Measurements from ENCODE around the gene PXDN. TPM values are rescaled to one million over a fixed set of nuclear protein-coding genes. Genes with fewer than 3 reads are reported as not detected.

The PXDN gene
- total and polyA plus RNA-seq, 2 of the 13 experiments (the other 11 are each of a cell fraction or from before 2014, with no cell fraction given): not detected

DNA sequence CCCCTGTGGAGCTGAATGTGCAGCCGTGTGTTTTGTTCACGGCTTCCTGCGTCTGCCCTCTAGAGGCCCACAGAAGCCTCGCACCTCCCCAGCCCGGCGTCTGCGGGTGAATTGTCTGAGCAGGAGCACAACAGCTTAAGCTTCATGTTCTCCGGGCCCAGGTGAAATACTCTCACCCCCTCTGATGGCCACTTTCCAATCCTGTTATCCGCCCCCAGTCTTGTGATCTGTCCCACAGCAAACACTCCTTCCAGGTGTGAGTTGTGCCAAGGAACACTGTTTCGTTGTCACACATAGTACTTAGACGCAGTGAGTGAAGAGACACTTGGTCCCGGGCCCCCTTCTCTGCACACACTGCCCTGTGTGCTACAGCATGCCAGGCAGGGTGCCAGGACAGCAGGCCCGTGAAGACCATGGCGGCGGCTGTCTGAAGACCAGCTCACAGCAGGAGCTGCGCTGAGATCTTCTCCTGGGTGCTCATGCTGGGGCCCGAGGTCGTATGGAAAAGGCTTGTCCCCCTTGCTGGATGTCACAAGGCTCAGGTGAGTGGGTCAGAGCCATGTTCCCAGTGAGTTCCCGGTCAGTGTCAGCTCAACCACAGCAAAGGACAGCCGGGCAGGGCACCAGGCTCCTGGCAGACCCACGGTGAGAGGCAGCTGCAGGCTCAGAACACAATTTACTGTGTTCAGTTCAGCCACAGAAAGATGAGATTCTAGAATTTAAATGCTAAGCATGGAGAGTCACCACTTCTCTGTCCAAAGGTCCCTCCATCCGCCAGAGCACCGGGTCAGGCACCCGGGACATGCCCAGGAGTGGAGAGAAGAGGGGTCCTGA is 6.8 kb upstream of the PXDN start (continued):
- TF ChIP-seq EZH2 (conservative IDR thresholded peaks at IDR 0.05; ENCODE audit: low read depth, low read length): 0 out of 2 replicates have a peak, but pooled peaks have one; percentile 77
- TF ChIP-seq IRF2 (CRISPR knock-in tag; IDR thresholded peaks at IDR 0.05): no peak
- no peak for TF ChIP-seq AGO1 (IDR thresholded peaks at IDR 0.05; ENCODE audit: low read depth, low read length, poor library complexity, severe bottlenecking)
- no peak for TF ChIP-seq ZNF724P (CRISPR knock-in tag; IDR thresholded peaks at IDR 0.05; ENCODE audit: borderline replicate concordance)
- TF ChIP-seq ZBTB7B (CRISPR knock-in tag; IDR thresholded peaks at IDR 0.05): no peak
- no peak for TF ChIP-seq ZNF619 (CRISPR knock-in tag; IDR thresholded peaks at IDR 0.05)
- no peak for TF ChIP-seq ZFYVE20 (CRISPR knock-in tag; IDR thresholded peaks at IDR 0.05; ENCODE audit: borderline replicate concordance, low read depth)
- TF ChIP-seq ZNF644 (CRISPR knock-in tag; IDR thresholded peaks at IDR 0.05; ENCODE audit: low read depth): no peak
- no peak for TF ChIP-seq GTF2F1 (IDR thresholded peaks at IDR 0.05; ENCODE audit: low read length)
- TF ChIP-seq, protein P1, sequence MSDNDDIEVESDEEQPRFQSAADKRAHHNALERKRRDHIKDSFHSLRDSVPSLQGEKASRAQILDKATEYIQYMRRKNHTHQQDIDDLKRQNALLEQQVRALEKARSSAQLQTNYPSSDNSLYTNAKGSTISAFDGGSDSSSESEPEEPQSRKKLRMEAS (IDR thresholded peaks at IDR 0.05): no peak
- TF ChIP-seq ZNF232 (CRISPR knock-in tag; IDR thresholded peaks at IDR 0.05; ENCODE audit: borderline replicate concordance): no peak
- TF ChIP-seq MATR3 (CRISPR knock-in tag; IDR thresholded peaks at IDR 0.05): no peak
- no peak for TF ChIP-seq SP2 (CRISPR knock-in tag; IDR thresholded peaks at IDR 0.05)
- TF ChIP-seq ZNF225 (CRISPR knock-in tag; IDR thresholded peaks at IDR 0.05): no peak
- no peak for TF ChIP-seq FOSL1 (CRISPR knock-in tag; IDR thresholded peaks at IDR 0.05; ENCODE audit: borderline replicate concordance)
- TF ChIP-seq KDM2A (CRISPR knock-in tag; IDR thresholded peaks at IDR 0.05; ENCODE audit: borderline replicate concordance, low read depth): peak; percentile 24; the same call in 1 of the 2 replicates
- no peak for TF ChIP-seq KDM6A (CRISPR knock-in tag; IDR thresholded peaks at IDR 0.05; ENCODE audit: low read depth)
- TF ChIP-seq ZNF20 (CRISPR knock-in tag; IDR thresholded peaks at IDR 0.05): no peak
- TF ChIP-seq ZSCAN22 (CRISPR knock-in tag; IDR thresholded peaks at IDR 0.05): no peak
- no peak for TF ChIP-seq POLR2G (IDR thresholded peaks at IDR 0.05; ENCODE audit: low read depth, low read length)
- no peak for TF ChIP-seq NR3C1 (CRISPR knock-in tag; IDR thresholded peaks at IDR 0.05)
- TF ChIP-seq, protein P2, sequence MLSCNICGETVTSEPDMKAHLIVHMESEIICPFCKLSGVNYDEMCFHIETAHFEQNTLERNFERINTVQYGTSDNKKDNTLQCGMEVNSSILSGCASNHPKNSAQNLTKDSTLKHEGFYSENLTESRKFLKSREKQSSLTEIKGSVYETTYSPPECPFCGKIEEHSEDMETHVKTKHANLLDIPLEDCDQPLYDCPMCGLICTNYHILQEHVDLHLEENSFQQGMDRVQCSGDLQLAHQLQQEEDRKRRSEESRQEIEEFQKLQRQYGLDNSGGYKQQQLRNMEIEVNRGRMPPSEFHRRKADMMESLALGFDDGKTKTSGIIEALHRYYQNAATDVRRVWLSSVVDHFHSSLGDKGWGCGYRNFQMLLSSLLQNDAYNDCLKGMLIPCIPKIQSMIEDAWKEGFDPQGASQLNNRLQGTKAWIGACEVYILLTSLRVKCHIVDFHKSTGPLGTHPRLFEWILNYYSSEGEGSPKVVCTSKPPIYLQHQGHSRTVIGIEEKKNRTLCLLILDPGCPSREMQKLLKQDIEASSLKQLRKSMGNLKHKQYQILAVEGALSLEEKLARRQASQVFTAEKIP (CRISPR knock-in tag; IDR thresholded peaks at IDR 0.05; ENCODE audit: borderline replicate concordance): no peak
- no peak for TF ChIP-seq ZNF567 (CRISPR knock-in tag; IDR thresholded peaks at IDR 0.05; ENCODE audit: borderline replicate concordance)
- TF ChIP-seq ARNTL (CRISPR knock-in tag; IDR thresholded peaks at IDR 0.05): no peak
- no peak for TF ChIP-seq CENPT (CRISPR knock-in tag; IDR thresholded peaks at IDR 0.05; ENCODE audit: low read depth)
